DOHH2 (cell line): Measurements from ENCODE around the gene CR2.
"Not testable (repeated sequence)": the region's sequence is repeated elsewhere in the genome, so short reads cannot be mapped to it uniquely, and the experiment has no call there.

Experiments
- H3F3A ChIP-seq: fragments of 200-600 bp; sonication (generic), shearing (Covaris generic); 2 replicates; pipeline ENCODE4 v1.6.0; 2016; ENCODE audit warnings: antibody characterized with exemption, mild to moderate bottlenecking; ENCODE audit not compliant: control insufficient read depth, insufficient read depth
- H3K27ac ChIP-seq: fragments of 200-600 bp; sonication (generic); 2 replicates; pipeline ENCODE4 v1.5.1; 2014; ENCODE audit warnings: low read depth, mild to moderate bottlenecking, low read length, moderate library complexity
- H3K27me3 ChIP-seq: fragments of 200-600 bp; sonication (generic); 2 replicates; pipeline ENCODE4 v1.6.1; 2014; ENCODE audit warnings: mild to moderate bottlenecking, low read length, mixed read lengths; ENCODE audit not compliant: control insufficient read depth
- H3K36me3 ChIP-seq: fragments of 200-600 bp; sonication (generic); 2 replicates; pipeline ENCODE4 v1.6.1; 2014; ENCODE audit warnings: mild to moderate bottlenecking, low read length, moderate library complexity, mixed read lengths; ENCODE audit not compliant: control insufficient read depth
- H3K4me1 ChIP-seq: fragments of 200-600 bp; sonication (generic); 2 replicates; pipeline ENCODE4 v1.6.1; 2014; ENCODE audit warnings: mild to moderate bottlenecking, low read length, mixed read lengths; ENCODE audit not compliant: control insufficient read depth
- H3K4me2 ChIP-seq: fragments of 200-600 bp; sonication (generic); 2 replicates; pipeline ENCODE4 v1.6.0; 2014; ENCODE audit warnings: mild to moderate bottlenecking, low read length, moderate library complexity
- H3K4me3 ChIP-seq: fragments of 200-600 bp; sonication (generic); 2 replicates; pipeline ENCODE4 v1.5.1; 2014; ENCODE audit warnings: mild to moderate bottlenecking, low read length, mixed read lengths
- H3K79me2 ChIP-seq: fragments of 200-600 bp; sonication (generic); 2 replicates; pipeline ENCODE4 v1.6.1; 2014; ENCODE audit warnings: mild to moderate bottlenecking, low read length, mixed read lengths; ENCODE audit not compliant: control insufficient read depth
- H3K9me2 ChIP-seq: fragments of 200-600 bp; sonication (generic); replicated peaks from 2 replicates; pipeline ENCODE4 v1.6.1; 2014; ENCODE audit warnings: mild to moderate bottlenecking, low read length, mixed read lengths; ENCODE audit not compliant: control insufficient read depth
- H3K9me3 ChIP-seq: fragments of 200-600 bp; sonication (generic); 2 replicates; pipeline ENCODE4 v1.6.1; 2014; ENCODE audit warnings: antibody characterized with exemption, low read length, mixed read lengths; ENCODE audit not compliant: control insufficient read depth, insufficient read depth
- H4K20me1 ChIP-seq: fragments of 200-600 bp; sonication (generic); 2 replicates; pipeline ENCODE4 v1.6.0; 2014; ENCODE audit warnings: low read depth, mild to moderate bottlenecking, antibody characterized with exemption, low read length, moderate library complexity; ENCODE audit not compliant: control insufficient read depth, insufficient read depth
- CTCF ChIP-seq: fragments of 200-600 bp; sonication (generic); IDR thresholded peaks from one replicate; pipeline ENCODE4 v1.5.1; 2014; ENCODE audit warnings: antibody characterized with exemption, mild to moderate bottlenecking, low read depth, low read length; ENCODE audit not compliant: poor library complexity, severe bottlenecking
- EZH2phosphoT487 ChIP-seq: fragments of 200-600 bp; sonication (generic); IDR thresholded peaks from 2 replicates; pipeline ENCODE4 v1.6.1; 2017; ENCODE audit warnings: borderline replicate concordance, mild to moderate bottlenecking, antibody characterized with exemption, low read length, moderate library complexity, mixed read lengths

Gene CR2

GRCh38 chr1:207433435-207433834 lies 20.7 kb upstream of the CR2 start:
- H3K79me2 ChIP-seq: no peaks in the 10 kb centered on the region
- no peaks in the 10 kb centered on the region for H3K9me3 ChIP-seq
- H3K4me2 ChIP-seq: no peak overlapping the region
- TF ChIP-seq EZH2phosphoT487 (no peak), CTCF (no peak)
- no peaks in the 10 kb centered on the region for H3K27me3 ChIP-seq
- no peak overlapping the region for H3K27ac ChIP-seq
- peaks cover 5% of the 10 kb centered on the region; the same call in 1 of the 2 replicates for H3F3A ChIP-seq
- no peaks in the 10 kb centered on the region for H3K36me3 ChIP-seq
- no peaks in the 10 kb centered on the region for H4K20me1 ChIP-seq
- 0 out of 2 replicates have a peak, but pooled peaks cover 2% of the 10 kb centered on the region for H3K9me2 ChIP-seq
- H3K4me1 ChIP-seq: peaks cover 36% of the 10 kb centered on the region
- no peak overlapping the region for H3K4me3 ChIP-seq

- not testable (repeated sequence) for H3K36me3 ChIP-seq, H3K4me2 ChIP-seq
Observed at GRCh38 chr1:207436746-207437145, 17.4 kb upstream of the CR2 start.

GRCh38 chr1:207440626-207441025 lies 13.5 kb upstream of the CR2 start:
- H3K27me3 ChIP-seq: 0 out of 2 replicates have a peak, but pooled peaks cover 3% of the 10 kb centered on the region
- no peaks in the 10 kb centered on the region for H3K9me2 ChIP-seq
- no peak overlapping the region for H3K4me2 ChIP-seq
- no peaks in the 10 kb centered on the region for H3F3A ChIP-seq
- H3K4me3 ChIP-seq: no peak overlapping the region
- H3K36me3 ChIP-seq: no peaks in the 10 kb centered on the region
- H3K27ac ChIP-seq: no peak overlapping the region
- no peaks in the 10 kb centered on the region for H4K20me1 ChIP-seq
- no peaks in the 10 kb centered on the region for H3K9me3 ChIP-seq
- no peaks in the 10 kb centered on the region for H3K4me1 ChIP-seq
- TF ChIP-seq CTCF: no peak
- no peak for TF ChIP-seq EZH2phosphoT487
- H3K79me2 ChIP-seq: no peaks in the 10 kb centered on the region

More at GRCh38 chr1:207436746-207437145, 17.4 kb upstream of the CR2 start:
- H3K27ac ChIP-seq, H3K4me3 ChIP-seq, H3K4me1 ChIP-seq, H4K20me1 ChIP-seq, H3K79me2 ChIP-seq, H3K9me2 ChIP-seq, H3K27me3 ChIP-seq, H3F3A ChIP-seq, H3K9me3 ChIP-seq: not testable (repeated sequence)

- Histone ChIP-seq H4K20me1 (no peaks in the 10 kb centered on the region), H3K4me1 (no peaks in the 10 kb centered on the region)
- no peak for TF ChIP-seq EZH2phosphoT487
- no peak for TF ChIP-seq CTCF
Observed at GRCh38 chr1:207444514-207445217, 9.5 kb upstream of the CR2 start.

More at GRCh38 chr1:207444514-207445217, 9.5 kb upstream of the CR2 start:
- Histone ChIP-seq H3K27me3 (peaks cover 12% of the 10 kb centered on the region), H3F3A (no peaks in the 10 kb centered on the region), H3K4me3 (no peak overlapping the region), H3K9me3 (no peaks in the 10 kb centered on the region), H3K27ac (no peak overlapping the region), H3K4me2 (no peak overlapping the region), H3K36me3 (no peaks in the 10 kb centered on the region), H3K9me2 (no peaks in the 10 kb centered on the region), H3K79me2 (no peaks in the 10 kb centered on the region)
